ENCODE results near the gene SENP6. TPM values are rescaled to one million over a fixed set of nuclear protein-coding genes. Genes with fewer than 3 reads are reported as not detected.
"Not testable (repeated sequence)": the region's sequence is repeated elsewhere in the genome, so short reads cannot be mapped to it uniquely, and the experiment has no call there.

The SENP6 gene
- total RNA-seq, 1 donor from 2014 or later = 100 TPM

GRCh38 chr6:75666592-75666991, 64.9 kb downstream of the SENP6 start:
- Mint-ChIP-seq H3K27me3 (ENCODE audit: low read depth, unreplicated experiment) (no peaks in the 10 kb centered on the region), H3K36me3 (ENCODE audit: low read depth, unreplicated experiment) (peaks cover 3% of the 10 kb centered on the region), H3K4me1 (ENCODE audit: low read depth, unreplicated experiment) (no peaks in the 10 kb centered on the region), H3K27ac (ENCODE audit: unreplicated experiment) (no peak overlapping the region), H3K4me3 (ENCODE audit: unreplicated experiment) (no peak overlapping the region), H3K9me3 (ENCODE audit: unreplicated experiment) (no peaks in the 10 kb centered on the region)
- Histone ChIP-seq H3K36me3 (ENCODE audit: insufficient read depth, low read length) (peaks cover 52% of the 10 kb centered on the region), H3K9ac (ENCODE audit: low read length) (no peak overlapping the region), H3K4me1 (ENCODE audit: insufficient read depth, low read length) (no peaks in the 10 kb centered on the region), H4K20me1 (ENCODE audit: insufficient read depth, low read length) (peaks cover 6% of the 10 kb centered on the region), H2AFZ (ENCODE audit: low read depth, low read length) (no peak overlapping the region), H3K27ac (ENCODE audit: low read depth, low read length) (no peak overlapping the region), H3K9me3 (ENCODE audit: insufficient read depth, low read depth, low read length) (no peaks in the 10 kb centered on the region), H3K27me3 (ENCODE audit: insufficient read depth, low read length) (no peaks in the 10 kb centered on the region), H3K79me2 (ENCODE audit: insufficient read depth, low read length) (no peaks in the 10 kb centered on the region), H3K4me3 (ENCODE audit: insufficient read depth, low read depth, low read length) (no peak overlapping the region), H3K4me2 (ENCODE audit: low read length) (no peak overlapping the region)
- DNase-seq (ENCODE audit: low read depth) (no peak), FAIRE-seq (no peak)
- TF ChIP-seq CTCF (IDR thresholded peaks at IDR 0.05; ENCODE audit: insufficient read depth, low read depth, low read length) = no peak
- no peak for TF ChIP-seq EZH2 (IDR thresholded peaks at IDR 0.05; ENCODE audit: insufficient read depth, low read length)

DNA sequence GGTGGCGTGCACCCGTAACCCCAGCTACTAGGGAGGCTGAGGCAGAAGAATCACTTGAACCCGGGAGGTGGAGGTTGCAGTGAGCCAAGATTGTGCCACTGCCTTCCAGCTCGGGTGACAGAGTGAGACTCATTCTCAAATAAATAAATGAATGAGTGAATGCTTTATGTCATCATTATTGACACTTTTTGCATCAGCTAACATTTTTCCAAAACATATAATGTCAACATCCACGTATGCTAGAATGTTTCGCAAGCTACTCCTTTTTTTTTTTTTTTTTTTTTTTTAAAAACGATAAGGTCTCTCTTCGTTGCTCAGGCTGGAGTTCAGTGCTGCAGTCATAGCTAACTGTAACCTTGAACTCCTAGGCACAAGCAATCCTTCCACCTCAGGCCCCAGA, 72.2 kb downstream of the SENP6 start:
- no peaks in the 10 kb centered on the region for H3K79me2 ChIP-seq (ENCODE audit: insufficient read depth, low read length)
- H3K27me3 ChIP-seq (ENCODE audit: insufficient read depth, low read length) = no peaks in the 10 kb centered on the region
- H3K9ac ChIP-seq (ENCODE audit: low read length) = no peak overlapping the region
- Mint-ChIP-seq H3K4me3 (ENCODE audit: unreplicated experiment) (no peak overlapping the region), H3K9me3 (ENCODE audit: unreplicated experiment) (no peaks in the 10 kb centered on the region), H3K27ac (ENCODE audit: unreplicated experiment) (no peak overlapping the region), H3K36me3 (ENCODE audit: low read depth, unreplicated experiment) (peaks cover 4% of the 10 kb centered on the region), H3K4me1 (ENCODE audit: low read depth, unreplicated experiment) (no peaks in the 10 kb centered on the region), H3K27me3 (ENCODE audit: low read depth, unreplicated experiment) (no peaks in the 10 kb centered on the region)
- no peaks in the 10 kb centered on the region for H3K4me1 ChIP-seq (ENCODE audit: insufficient read depth, low read length)
- TF ChIP-seq CTCF (IDR thresholded peaks at IDR 0.05; ENCODE audit: insufficient read depth, low read depth, low read length) (no peak), EZH2 (IDR thresholded peaks at IDR 0.05; ENCODE audit: insufficient read depth, low read length) (no peak)
- DNase-seq (ENCODE audit: low read depth) (no peak), FAIRE-seq (no peak)
- no peak overlapping the region for H3K4me3 ChIP-seq (ENCODE audit: insufficient read depth, low read depth, low read length)
- H3K9me3 ChIP-seq (ENCODE audit: insufficient read depth, low read depth, low read length) = no peaks in the 10 kb centered on the region
- H3K36me3 ChIP-seq (ENCODE audit: insufficient read depth, low read length) = peaks cover 26% of the 10 kb centered on the region
- H4K20me1 ChIP-seq (ENCODE audit: insufficient read depth, low read length) = peaks cover under 1% of the 10 kb centered on the region
- H3K4me2 ChIP-seq (ENCODE audit: low read length) = no peak overlapping the region
- H2AFZ ChIP-seq (ENCODE audit: low read depth, low read length) = no peak overlapping the region
- no peak overlapping the region for H3K27ac ChIP-seq (ENCODE audit: low read depth, low read length)

DNA sequence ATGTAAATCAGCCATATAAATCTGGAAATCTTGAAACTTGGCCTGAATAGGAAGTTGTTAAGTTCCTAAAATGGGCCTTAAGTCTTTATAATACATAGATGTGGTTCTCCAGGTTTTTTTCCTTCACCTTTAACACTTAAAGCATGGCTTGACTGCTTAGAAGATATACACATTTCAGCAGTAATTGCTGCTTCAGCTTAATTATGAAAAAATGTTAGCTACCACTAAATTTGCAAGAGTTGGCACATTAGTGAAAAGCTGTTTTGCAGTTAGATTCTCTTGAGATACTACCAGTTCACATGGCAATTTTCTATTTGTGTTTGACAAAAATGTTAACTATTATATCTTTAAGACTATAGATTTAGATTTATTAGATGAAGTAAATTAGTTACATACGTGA, 74.7 kb downstream of the SENP6 start:
- Histone ChIP-seq H4K20me1 (ENCODE audit: insufficient read depth, low read length) (peaks cover 5% of the 10 kb centered on the region), H3K9ac (ENCODE audit: low read length) (no peak overlapping the region), H3K9me3 (ENCODE audit: insufficient read depth, low read depth, low read length) (no peaks in the 10 kb centered on the region), H3K36me3 (ENCODE audit: insufficient read depth, low read length) (peaks cover 40% of the 10 kb centered on the region), H3K79me2 (ENCODE audit: insufficient read depth, low read length) (peaks cover 2% of the 10 kb centered on the region), H2AFZ (ENCODE audit: low read depth, low read length) (no peak overlapping the region), H3K4me2 (ENCODE audit: low read length) (no peak overlapping the region), H3K27me3 (ENCODE audit: insufficient read depth, low read length) (no peaks in the 10 kb centered on the region), H3K4me1 (ENCODE audit: insufficient read depth, low read length) (no peaks in the 10 kb centered on the region), H3K4me3 (ENCODE audit: insufficient read depth, low read depth, low read length) (no peak overlapping the region), H3K27ac (ENCODE audit: low read depth, low read length) (no peak overlapping the region)
- Mint-ChIP-seq H3K4me3 (ENCODE audit: unreplicated experiment) (no peak overlapping the region), H3K27ac (ENCODE audit: unreplicated experiment) (no peak overlapping the region), H3K4me1 (ENCODE audit: low read depth, unreplicated experiment) (no peaks in the 10 kb centered on the region), H3K9me3 (ENCODE audit: unreplicated experiment) (no peaks in the 10 kb centered on the region), H3K36me3 (ENCODE audit: low read depth, unreplicated experiment) (peaks cover 20% of the 10 kb centered on the region), H3K27me3 (ENCODE audit: low read depth, unreplicated experiment) (no peaks in the 10 kb centered on the region)
- TF ChIP-seq EZH2 (IDR thresholded peaks at IDR 0.05; ENCODE audit: insufficient read depth, low read length) (no peak), CTCF (IDR thresholded peaks at IDR 0.05; ENCODE audit: insufficient read depth, low read depth, low read length) (no peak)
- DNase-seq (ENCODE audit: low read depth) (no peak), FAIRE-seq (no peak)

DNA sequence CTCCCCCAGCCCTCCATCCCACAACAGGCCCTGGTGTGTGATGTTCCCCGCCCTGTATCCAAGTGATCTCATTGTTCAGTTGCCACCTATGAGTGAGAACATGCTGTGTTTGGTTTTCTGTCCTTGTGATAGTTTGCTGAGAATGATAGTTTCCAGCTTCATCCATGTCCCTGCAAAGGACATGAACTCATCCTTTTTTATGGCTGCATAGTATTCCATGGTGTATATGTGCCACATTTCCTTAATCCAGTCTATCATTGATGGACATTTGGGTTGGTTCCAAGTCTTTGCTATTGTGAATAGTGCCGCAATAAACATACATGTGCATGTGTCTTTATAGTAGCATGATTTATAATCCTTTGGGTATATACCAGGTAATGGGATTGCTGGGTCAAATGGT, 80.9 kb downstream of the SENP6 start:
- not testable (repeated sequence) for H3K4me2 ChIP-seq (ENCODE audit: low read length); H3K27ac ChIP-seq (ENCODE audit: low read depth, low read length); H3K79me2 ChIP-seq (ENCODE audit: insufficient read depth, low read length); H3K9me3 ChIP-seq (ENCODE audit: insufficient read depth, low read depth, low read length); H3K27me3 ChIP-seq (ENCODE audit: insufficient read depth, low read length); H3K9me3 Mint-ChIP-seq (ENCODE audit: unreplicated experiment); H3K4me3 Mint-ChIP-seq (ENCODE audit: unreplicated experiment); H3K4me1 Mint-ChIP-seq (ENCODE audit: low read depth, unreplicated experiment); DNase-seq (ENCODE audit: low read depth); H3K9ac ChIP-seq (ENCODE audit: low read length); FAIRE-seq; H3K4me3 ChIP-seq (ENCODE audit: insufficient read depth, low read depth, low read length); H2AFZ ChIP-seq (ENCODE audit: low read depth, low read length); H4K20me1 ChIP-seq (ENCODE audit: insufficient read depth, low read length); H3K4me1 ChIP-seq (ENCODE audit: insufficient read depth, low read length); H3K27me3 Mint-ChIP-seq (ENCODE audit: low read depth, unreplicated experiment); H3K27ac Mint-ChIP-seq (ENCODE audit: unreplicated experiment)
- peaks cover 56% of the 10 kb centered on the region for H3K36me3 Mint-ChIP-seq (ENCODE audit: low read depth, unreplicated experiment)
- peaks cover 37% of the 10 kb centered on the region for H3K36me3 ChIP-seq (ENCODE audit: insufficient read depth, low read length)

All from astrocyte (in vitro differentiated cells and primary cell).